K562 (cell line): Measurements from ENCODE around the gene MYL12A. TPM values are rescaled to one million over a fixed set of nuclear protein-coding genes. Genes with fewer than 3 reads are reported as not detected.
A peak's percentile ranks its signal among the peaks of the same experiment; 100 is the strongest.

Experiments used
- ATAC-seq: fragments of 200-7000 bp; cut with Tn5 transposase; 3 replicates; pipeline ENCODE4 v1.9.1; 2020; ENCODE audit warnings: moderate library complexity
- BruUV-seq: library from RNA; stranded (reverse); fragments of 400-500 nt; replicated peaks from 2 replicates; lab custom pipeline; 2021; lab: Mats Ljungman, UMichigan
- CTCF ChIA-PET: fragments of 300-600 bp; formaldehyde crosslinking; extraction: SDS; loops from one replicate; lab custom pipeline; 2021; ENCODE audit warnings: low intra/inter-chr PET ratio; lab: Yijun Ruan, JAX
- POLR2A ChIA-PET: fragments of 300-600, 350-650 bp; sonication (Branson Sonifier 250); formaldehyde crosslinking; extraction: SDS; loops from one replicate; lab custom pipeline; 2021; ENCODE audit warnings: antibody characterized with exemption, inconsistent platforms; lab: Yijun Ruan, JAX
- DNase-seq, 4 experiments: peaks; one replicate each; pipeline versions ENCODE4 v3.0.0 to v3.0.0-alpha.2; 2011 to 2018; ENCODE audit warnings: low spot score in 3 of 4, mixed read lengths in 3 of 4; ENCODE audit errors: extremely low read depth in 1 of 4
- FAIRE-seq: peaks from 2 replicates; lab custom pipeline; 2011; peaks lifted over from hg19 to GRCh38; lab: Jason Lieb, UNC
- H2AFZ ChIP-seq: 2 replicates; pipeline ENCODE4 v1.6.0; 2011; ENCODE audit warnings: low read depth, low read length, control low read depth, inconsistent platforms
- H3K27ac ChIP-seq: fragments of 200-600 bp; 3 replicates; pipeline ENCODE4 v1.8.0; 2011; ENCODE audit warnings: low read depth, mild to moderate bottlenecking, control low read depth, inconsistent platforms, low read length, moderate library complexity, mixed read lengths; ENCODE audit errors: extremely low read depth
- H3K27me3 ChIP-seq, 2 experiments: fragments of 300-600 bp in 1 of 2; 2 replicates in 1 of 2; 3 replicates in 1 of 2; pipeline versions ENCODE4 v1.6.0 to v1.8.0; 2011; ENCODE audit warnings: inconsistent platforms in 2 of 2, low read length in 2 of 2, mild to moderate bottlenecking in 1 of 2, mixed read lengths in 1 of 2, moderate library complexity in 1 of 2; ENCODE audit not compliant: control insufficient read depth in 2 of 2, insufficient read depth in 2 of 2
- H3K36me3 ChIP-seq: fragments of 300-600 bp; 3 replicates; pipeline ENCODE4 v1.8.0; 2011; ENCODE audit warnings: mild to moderate bottlenecking, low read length, inconsistent platforms; ENCODE audit not compliant: control insufficient read depth, insufficient read depth
- H3K4me1 ChIP-seq, 2 experiments: fragments of 200-600 bp in 1 of 2; replicated peaks in 1 of 2; 2 replicates in 1 of 2; 3 replicates in 1 of 2; pipeline versions ENCODE4 v1.5.1 to v1.8.0; 2011; ENCODE audit warnings: inconsistent platforms in 2 of 2, low read length in 2 of 2, mild to moderate bottlenecking in 1 of 2, mixed read lengths in 1 of 2, moderate library complexity in 1 of 2; ENCODE audit not compliant: control insufficient read depth in 2 of 2, insufficient read depth in 2 of 2
- H3K4me2 ChIP-seq: 2 replicates; pipeline ENCODE4 v1.6.1; 2011; ENCODE audit warnings: low read length, control low read depth, inconsistent platforms, mixed read lengths; ENCODE audit not compliant: insufficient read depth
- H3K4me3 ChIP-seq: fragments of 200-600 bp; sonication (generic), shearing (Covaris generic); 2 replicates; pipeline ENCODE4 v1.5.1; 2016; ENCODE audit warnings: control low read depth, inconsistent platforms
- H3K79me2 ChIP-seq: fragments of 200-600 bp; 3 replicates; pipeline ENCODE4 v1.8.0; 2011; ENCODE audit warnings: low read length, inconsistent platforms; ENCODE audit not compliant: control insufficient read depth, insufficient read depth
- H3K9ac ChIP-seq, 2 experiments: 2 replicates each; pipeline versions ENCODE4 v1.6.0 to v1.6.1; 2011; ENCODE audit warnings: low read depth in 2 of 2, low read length in 2 of 2, control low read depth in 1 of 2, inconsistent platforms in 1 of 2, mild to moderate bottlenecking in 1 of 2, mixed read lengths in 1 of 2; ENCODE audit not compliant: insufficient read depth in 1 of 2
- H3K9me1 ChIP-seq: one replicate; pipeline ENCODE4 v1.6.0; 2011; ENCODE audit warnings: inconsistent platforms, mild to moderate bottlenecking, low read length, moderate library complexity; ENCODE audit not compliant: control insufficient read depth, insufficient read depth
- H3K9me3 ChIP-seq: replicated peaks from 2 replicates; pipeline ENCODE4 v1.5.1; 2011; ENCODE audit warnings: low read depth, low read length, inconsistent platforms; ENCODE audit not compliant: control insufficient read depth, insufficient read depth
- H4K20me1 ChIP-seq: replicated peaks from 2 replicates; pipeline ENCODE4 v1.6.1; 2011; ENCODE audit warnings: low read length, inconsistent platforms, mixed read lengths; ENCODE audit not compliant: control insufficient read depth, insufficient read depth
- HIVEP1 ChIP-seq: fragments of 250-450 bp; sonication (Bioruptor Pico); IDR thresholded peaks from 2 replicates; pipeline ENCODE4 v1.4.0; 2020; ENCODE audit warnings: mild to moderate bottlenecking
- HMGN3 ChIP-seq: IDR thresholded peaks from 2 replicates; pipeline ENCODE4 v1.6.1; 2011; ENCODE audit warnings: borderline replicate concordance, low read depth, mild to moderate bottlenecking, mixed read lengths, low read length; ENCODE audit not compliant: insufficient read length; ENCODE audit errors: extremely low read depth
- HMGXB4 ChIP-seq: sonication (generic); formaldehyde crosslinking; IDR thresholded peaks from 2 replicates; pipeline ENCODE4 v1.8.1; 2023; ENCODE audit warnings: mild to moderate bottlenecking, missing genetic modification reagents
- MLLT1 ChIP-seq, 2 experiments: fragments of 450-650 bp; IDR thresholded peaks; 2 replicates each; pipeline ENCODE4 v1.6.1; 2016
- NCOA4 ChIP-seq: fragments of 450-650 bp; IDR thresholded peaks from 2 replicates; pipeline ENCODE4 v1.6.1; 2018; ENCODE audit warnings: mild to moderate bottlenecking; ENCODE audit not compliant: partially characterized antibody
- PML ChIP-seq: IDR thresholded peaks from 2 replicates; pipeline ENCODE4 v1.6.1; 2012; ENCODE audit warnings: low read length, inconsistent platforms
- SMARCC2 ChIP-seq: fragments of 450-650 bp; IDR thresholded peaks from 2 replicates; pipeline ENCODE4 v1.6.1; 2017; ENCODE audit warnings: antibody characterized with exemption, moderate library complexity, mild to moderate bottlenecking, low read depth
- TBL1XR1 ChIP-seq, 2 experiments: IDR thresholded peaks; 2 replicates each; pipeline ENCODE4 v1.6.1; 2012; ENCODE audit warnings: improper control_type of control experiment in 2 of 2, low read length in 2 of 2, mild to moderate bottlenecking in 1 of 2
- ZKSCAN8 ChIP-seq: fragments of 200-800 bp; sonication (Bioruptor generic); IDR thresholded peaks from 2 replicates; pipeline ENCODE4 v1.6.1; 2016; ENCODE audit warnings: missing genetic modification characterization, missing compliant biosample characterization
- ZNF121 ChIP-seq: sonication (generic); formaldehyde crosslinking; conservative IDR thresholded peaks from 2 replicates; pipeline ENCODE4 v1.8.0; 2022; ENCODE audit warnings: missing genetic modification reagents
- ZNF197 ChIP-seq: fragments of 200-800 bp; sonication (Bioruptor generic); IDR thresholded peaks from 2 replicates; pipeline ENCODE4 v1.6.1; 2016; ENCODE audit warnings: low read depth, missing genetic modification characterization, missing compliant biosample characterization
- ZNF324 ChIP-seq: fragments of 250-450 bp; sonication (Bioruptor Pico); IDR thresholded peaks from 2 replicates; pipeline ENCODE4 v1.4.0; 2020; ENCODE audit warnings: mild to moderate bottlenecking
- ZNF395 ChIP-seq: fragments of 200-800 bp; sonication (Bioruptor generic); IDR thresholded peaks from 2 replicates; pipeline ENCODE4 v1.6.1; 2017; ENCODE audit warnings: missing genetic modification characterization, missing compliant biosample characterization
- ZNF740 ChIP-seq, 3 experiments: fragments of 200-800 bp in 1 of 3; sonication (Bioruptor generic) in 1 of 3; sonication (generic) in 1 of 3; formaldehyde crosslinking in 1 of 3; IDR thresholded peaks; 2 replicates each; pipeline versions ENCODE4 v1.6.1 to v1.8.0; 2016 to 2022; ENCODE audit warnings: mild to moderate bottlenecking in 2 of 3, missing compliant biosample characterization in 2 of 3, missing genetic modification characterization in 2 of 3, missing genetic modification reagents in 1 of 3
- WGBS: fragments of 100-300 bp; shearing (Covaris generic); methylation state at CpG from one replicate; pipeline ENCODE4 v1.1.6; 2016; ENCODE audit warnings: low coverage, mixed read lengths; ENCODE audit not compliant: insufficient coverage; ENCODE audit errors: missing lambda C conversion rate; 5-methylcytosine and 5-hydroxymethylcytosine counted together
- in situ Hi-C: fragments of 300-500 bp; cut with MboI; formaldehyde crosslinking; loops from 4 replicates; pipeline ENCODE4 v1.15.0; 2018; ENCODE audit warnings: inconsistent platforms, mixed read lengths
- intact Hi-C: fragments of 100-400 bp; cut with micrococcal nuclease; formaldehyde crosslinking; loops from 2 replicates; pipeline ENCODE4 v1.14.2; 2022
- polyA plus RNA-seq, 8 experiments: library from polyadenylated mRNA; depleted of rRNA in 4 of 8; stranded (reverse) in 5 of 8; unstranded in 3 of 8; fragments of >200 nt; fragmentation: Nextera tagmentation in 2 of 8; fragmentation: Illumina TruSeq in 1 of 8; extraction: Ambion mirVana in 2 of 8; extraction: Trizol in 1 of 8; gene quantifications; 2 replicates each; pipeline versions ENCODE4 v1.2.1 to v1.2.3, GENCODE V29; 2011 to 2014; ENCODE audit warnings: inconsistent platforms in 1 of 8, missing spikeins in 1 of 8
- total RNA-seq, 7 experiments: library from RNA; depleted of rRNA in 6 of 7; stranded (reverse); fragments of >200 nt in 6 of 7; fragmentation: Illumina TruSeq in 2 of 7; extraction: Trizol in 2 of 7; gene quantifications; 2 replicates each; pipeline versions ENCODE4 v1.2.1 to v1.2.3, GENCODE V29; 2011 to 2021; ENCODE audit warnings: low replicate concordance in 1 of 7

MYL12A gene
- total and polyA plus RNA-seq, 9 of the 15 experiments (the other 6 are each of a cell fraction or from before 2014, with no cell fraction given): 308 to 1,031 (median 559) TPM

GRCh38 chr18:3263132-3263700, 15.6 kb downstream of the MYL12A start (continued):
- 0 out of 4 replicates have a peak, but pooled peaks of 1 of the 2 experiments have one; percentile 6 for TF ChIP-seq MLLT1 (IDR thresholded peaks at IDR 0.05)
- TF ChIP-seq ZNF324 (CRISPR knock-in tag): no peak
- no peak for TF ChIP-seq PML
- no peak for TF ChIP-seq HMGXB4 (CRISPR knock-in tag)
- no peak for TF ChIP-seq TBL1XR1 (IDR thresholded peaks at IDR 0.05; ENCODE audit: low read length in 2 of 2)
- peak; percentile 29; the same call in 1 of the 2 replicates for TF ChIP-seq ZNF197 (CRISPR knock-in tag)

GRCh38 chr18:3264362-3264761, 16.8 kb downstream of the MYL12A start:
- peaks cover 11% of the 10 kb centered on the region for H3K9me1 ChIP-seq
- CTCF ChIA-PET: no interaction called here
- peak overlapping the region; percentile 19 to 22; a peak in 1 of 4 replicates for H3K9ac ChIP-seq
- no peaks in the 10 kb centered on the region for H3K27me3 ChIP-seq
- ATAC-seq (no peak), FAIRE-seq (peak; percentile 32), DNase-seq (peak in 1 of 4 experiments; percentile 64)
- H3K79me2 ChIP-seq: peaks cover 89% of the 10 kb centered on the region
- H3K9me3 ChIP-seq: no peaks in the 10 kb centered on the region
- in situ Hi-C loops (no loop called here), intact Hi-C loops (loop anchor here (5.0 kb wide), 1 partner anchor 398 kb away; no protein-coding TSS in a partner anchor)
- WGBS: 22% methylated on average over 2 of the region's 2 CpGs
- POLR2A ChIA-PET: interaction anchor here (0.5 to 3.3 kb wide), 12 partner anchors 9 to 339 kb away, joined by 3 to 16 read pairs (median 4); no protein-coding TSS in a partner anchor
- no peak overlapping the region for H3K4me3 ChIP-seq
- H4K20me1 ChIP-seq: peaks cover 62% of the 10 kb centered on the region
- H3K36me3 ChIP-seq: peaks cover 14% of the 10 kb centered on the region
- H2AFZ ChIP-seq: no peak overlapping the region
- H3K4me1 ChIP-seq: peaks cover 27 to 53% of the 10 kb centered on the region in 2 experiments
- H3K4me2 ChIP-seq: peak overlapping the region; percentile 21; the same call in 1 of the 2 replicates
- H3K27ac ChIP-seq: no peak overlapping the region
- BruUV-seq: no TSS peak
- no peak for TF ChIP-seq NCOA4
- peak; percentile 97 for TF ChIP-seq ZNF121
- TF ChIP-seq ZNF740 (CRISPR knock-in tag; IDR thresholded peaks at IDR 0.05): no peak
- no peak for TF ChIP-seq ZNF740 (tag; IDR thresholded peaks at IDR 0.05)
- TF ChIP-seq SMARCC2: no peak
- no peak for TF ChIP-seq ZKSCAN8 (CRISPR knock-in tag)
- TF ChIP-seq ZNF395 (CRISPR knock-in tag): no peak
- TF ChIP-seq HMGN3: no peak
- no peak for TF ChIP-seq HIVEP1 (CRISPR knock-in tag)
